MM.1S (cell line): ENCODE measurements around the gene FTL.

Source experiments
- DNase-seq: peaks from one replicate; pipeline ENCODE4 v3.0.0-alpha.2; 2015
- H2AFZ ChIP-seq: fragments of 300-600 bp; sonication (generic); 2 replicates; pipeline ENCODE4 v1.6.0; 2016; ENCODE audit warnings: antibody characterized with exemption, low read length
- H3F3A ChIP-seq: fragments of 300-600 bp; sonication (generic); 2 replicates; pipeline ENCODE4 v1.6.1; 2016; ENCODE audit warnings: mild to moderate bottlenecking, antibody characterized with exemption, low read length, moderate library complexity, mixed read lengths; ENCODE audit not compliant: insufficient read depth
- H3K27ac ChIP-seq: fragments of 300-600 bp; sonication (generic); 2 replicates; pipeline ENCODE4 v1.5.1; 2016; ENCODE audit warnings: mild to moderate bottlenecking, low read length
- H3K27me3 ChIP-seq: fragments of 300-600 bp; sonication (generic); replicated peaks from 2 replicates; pipeline ENCODE4 v1.6.0; 2016; ENCODE audit warnings: low read length; ENCODE audit not compliant: insufficient read depth
- H3K36me3 ChIP-seq: fragments of 300-600 bp; sonication (generic); replicated peaks from 2 replicates; pipeline ENCODE4 v1.6.1; 2016; ENCODE audit warnings: mild to moderate bottlenecking, low read length, mixed read lengths; ENCODE audit not compliant: insufficient read depth
- H3K4me1 ChIP-seq: fragments of 300-600 bp; sonication (generic); 2 replicates; pipeline ENCODE4 v1.6.1; 2016; ENCODE audit warnings: low read length, mixed read lengths
- H3K4me2 ChIP-seq: fragments of 300-600 bp; sonication (generic); 2 replicates; pipeline ENCODE4 v1.6.0; 2016; ENCODE audit warnings: low read depth, low read length
- H3K4me3 ChIP-seq: fragments of 300-600 bp; sonication (generic); 2 replicates; pipeline ENCODE4 v1.5.1; 2016; ENCODE audit warnings: low read length, mixed read lengths
- H3K79me2 ChIP-seq: fragments of 300-600 bp; sonication (generic); 2 replicates; pipeline ENCODE4 v1.6.1; 2016; ENCODE audit warnings: mixed run types, low read length, mixed read lengths
- H3K9ac ChIP-seq: fragments of 300-600 bp; sonication (generic); 2 replicates; pipeline ENCODE4 v1.6.1; 2016; ENCODE audit warnings: low read length, mixed read lengths
- H3K9me2 ChIP-seq: fragments of 300-600 bp; sonication (generic); replicated peaks from 2 replicates; pipeline ENCODE4 v1.6.1; 2016; ENCODE audit warnings: mild to moderate bottlenecking, low read length, mixed read lengths; ENCODE audit not compliant: insufficient read depth
- H3K9me3 ChIP-seq: fragments of 300-600 bp; sonication (generic); replicated peaks from 2 replicates; pipeline ENCODE4 v1.6.1; 2016; ENCODE audit warnings: mild to moderate bottlenecking, low read length, mixed read lengths; ENCODE audit not compliant: insufficient read depth
- H4K20me1 ChIP-seq: fragments of 300-600 bp; sonication (generic); 2 replicates; pipeline ENCODE4 v1.6.1; 2016; ENCODE audit warnings: mild to moderate bottlenecking, low read length, moderate library complexity, mixed read lengths; ENCODE audit not compliant: insufficient read depth
- CTCF ChIP-seq: fragments of 300-600 bp; sonication (generic); IDR thresholded peaks from 2 replicates; pipeline ENCODE4 v1.5.1; 2016; ENCODE audit warnings: antibody characterized with exemption, low read length, mixed read lengths
- EZH2 ChIP-seq: fragments of 300-600 bp; sonication (generic); optimal IDR thresholded peaks from 2 replicates; pipeline ENCODE3; 2017; ENCODE audit warnings: low read depth, mild to moderate bottlenecking, antibody characterized with exemption, low read length, mixed read lengths
- EZH2phosphoT487 ChIP-seq: fragments of 300-600 bp; sonication (generic); IDR thresholded peaks from 2 replicates; pipeline ENCODE4 v1.6.1; 2018; ENCODE audit warnings: antibody characterized with exemption, low read length

Gene FTL

GRCh38 chr19:48966541-48967345 is 1.6 kb downstream of the FTL start:
- Histone ChIP-seq H3K9me2 (no peaks in the 10 kb centered on the region), H3K9ac (peak overlapping the region; percentile 83; the same call in 1 of the 2 replicates)

GRCh38 chr19:48967346-48968178 is 2.5 kb downstream of the FTL start:
- Histone ChIP-seq H3K4me1 (peaks cover 37% of the 10 kb centered on the region), H4K20me1 (no peaks in the 10 kb centered on the region), H3K9me2 (no peaks in the 10 kb centered on the region), H3K4me2 (peak overlapping the region; percentile 85; the same call in 1 of the 2 replicates), H2AFZ (no peak overlapping the region), H3K9me3 (no peaks in the 10 kb centered on the region), H3K79me2 (peaks cover 21% of the 10 kb centered on the region), H3K27ac (peak overlapping the region; percentile 47; the same call in 1 of the 2 replicates), H3F3A (peaks cover 47% of the 10 kb centered on the region), H3K36me3 (no peaks in the 10 kb centered on the region), H3K4me3 (no peak overlapping the region), H3K9ac (no peak overlapping the region), H3K27me3 (no peaks in the 10 kb centered on the region)
- no peak for TF ChIP-seq EZH2phosphoT487
- no peak for TF ChIP-seq CTCF
- no peak for TF ChIP-seq EZH2
- DNase-seq, result no peak

More at GRCh38 chr19:48966541-48967345, 1.6 kb downstream of the FTL start:
- peak overlapping the region; percentile 73; the same call in 1 of the 2 replicates for H3K27ac ChIP-seq
- no peaks in the 10 kb centered on the region for H3K9me3 ChIP-seq
- peaks cover 42% of the 10 kb centered on the region for H3K4me1 ChIP-seq
- peak overlapping the region; percentile 85 for H3K4me2 ChIP-seq
- no peaks in the 10 kb centered on the region for H3K27me3 ChIP-seq
- peak overlapping the region; percentile 94 for H3K4me3 ChIP-seq
- peaks cover 55% of the 10 kb centered on the region for H3F3A ChIP-seq
- TF ChIP-seq EZH2 (no peak), CTCF (no peak), EZH2phosphoT487 (no peak)
- H2AFZ ChIP-seq, result no peak overlapping the region
- H3K36me3 ChIP-seq, result no peaks in the 10 kb centered on the region
- no peak for DNase-seq
- peaks cover 21% of the 10 kb centered on the region for H3K79me2 ChIP-seq
- no peaks in the 10 kb centered on the region for H4K20me1 ChIP-seq

- H3K27ac ChIP-seq, result peak overlapping the region; percentile 47; the same call in 1 of the 2 replicates
- no peak overlapping the region for H3K4me3 ChIP-seq
- no peak overlapping the region for H3K9ac ChIP-seq
- H3F3A ChIP-seq, result peaks cover 45% of the 10 kb centered on the region
- no peaks in the 10 kb centered on the region for H4K20me1 ChIP-seq
- H3K4me1 ChIP-seq, result peaks cover 35% of the 10 kb centered on the region
- DNase-seq, result no peak
- no peaks in the 10 kb centered on the region for H3K27me3 ChIP-seq
- H3K9me2 ChIP-seq, result no peaks in the 10 kb centered on the region
- H3K4me2 ChIP-seq, result no peak overlapping the region
- H2AFZ ChIP-seq, result no peak overlapping the region
- no peaks in the 10 kb centered on the region for H3K9me3 ChIP-seq
- TF ChIP-seq EZH2phosphoT487, result no peak
- TF ChIP-seq CTCF, result no peak
- no peak for TF ChIP-seq EZH2
- H3K79me2 ChIP-seq, result peaks cover 21% of the 10 kb centered on the region
- H3K36me3 ChIP-seq, result no peaks in the 10 kb centered on the region
Observed at GRCh38 chr19:48968179-48968661, 3.1 kb downstream of the FTL start.
